SK-MEL-5 (cell line): ENCODE measurements around the gene ICA1. TPM values are rescaled to one million over a fixed set of nuclear protein-coding genes. Genes with fewer than 3 reads are reported as not detected.

ENCODE experiments used
- DNase-seq: peaks from one replicate; pipeline ENCODE4 v3.0.0-alpha.2; 2016; ENCODE audit warnings: low read depth, low spot score
- in situ Hi-C: cut with HindIII; loops from 2 replicates; pipeline ENCODE4 v1.10.0; 2016; ENCODE audit warnings: low sequenced_read_pairs, high pct_unique_total_duplicates, low pct_unique_long_range_greater_than_20kb
- total RNA-seq: library from RNA; depleted of rRNA; stranded (reverse); fragments of >200 nt; shearing (Covaris generic); gene quantifications from 2 replicates; pipeline ENCODE4 v1.2.3, GENCODE V29; 2014

Gene ICA1
- total RNA-seq, 1 experiment from 2014 or later = 2.3 TPM

DNA sequence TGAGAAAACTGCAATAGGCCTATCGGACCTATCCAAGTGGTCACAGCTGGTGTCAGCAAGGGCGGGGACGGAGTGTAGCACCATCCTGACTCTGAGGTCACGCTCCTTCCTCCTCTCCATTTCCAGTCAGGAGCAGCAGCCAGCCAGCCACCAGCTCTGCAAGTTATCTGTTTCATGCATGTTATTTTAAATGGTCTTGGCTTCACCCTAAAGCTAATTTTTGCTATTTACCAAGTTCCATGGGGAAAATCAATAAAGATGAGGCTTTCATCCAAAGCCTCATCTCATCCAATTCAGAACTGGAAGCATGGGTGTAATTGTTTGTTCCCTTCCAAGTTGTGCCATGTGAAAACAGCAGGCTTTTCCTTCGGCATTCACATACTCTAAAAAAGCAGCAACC is 49.3 kb downstream of the ICA1 start:
- in situ Hi-C loops = no loop called here
- DNase-seq = no peak

DNA sequence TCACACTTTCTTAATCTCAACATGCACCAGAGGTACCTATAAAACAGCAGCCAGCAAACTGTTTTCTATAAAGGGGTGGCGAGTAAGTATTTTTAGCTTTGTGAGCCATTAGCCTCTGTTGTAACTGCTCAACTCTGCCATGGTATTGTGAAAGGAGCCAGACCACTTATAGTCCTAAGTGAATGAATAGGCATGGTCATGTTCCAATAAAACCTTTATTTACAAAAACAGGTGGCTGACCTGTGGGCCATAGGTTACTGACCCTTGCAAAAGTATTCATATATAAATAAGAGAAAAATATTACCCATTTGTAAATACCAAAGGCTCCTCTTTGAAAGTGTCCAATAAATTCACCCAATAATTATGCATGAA is 50.3 kb downstream of the ICA1 start:
- in situ Hi-C loops = no loop called here
- no peak for DNase-seq

- in situ Hi-C loops = no loop called here
- DNase-seq = no peak
Measured at GRCh38 chr7:8210845-8211724, 50.9 kb downstream of the ICA1 start.

GRCh38 chr7:8209353-8209752 is 52.6 kb downstream of the ICA1 start:
- in situ Hi-C loops = no loop called here
- no peak for DNase-seq

DNA sequence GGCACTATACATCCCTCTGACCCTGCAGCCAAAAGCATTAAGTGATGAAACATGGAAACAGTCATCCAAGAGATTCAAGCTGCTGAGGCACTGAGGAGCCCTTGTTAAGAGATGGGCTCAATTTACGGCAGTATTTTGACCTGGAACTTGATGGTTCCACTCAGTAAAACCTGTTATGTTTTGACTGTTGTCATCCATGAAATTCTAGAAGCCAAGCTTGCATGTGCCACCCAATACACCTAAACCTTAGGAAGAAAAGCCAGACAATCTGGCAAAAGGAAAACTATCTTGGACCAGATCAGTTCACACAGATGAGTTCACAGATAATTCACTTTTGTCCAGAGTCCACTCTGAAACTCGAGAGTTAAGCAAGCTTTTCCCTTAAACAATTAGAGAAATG is 53.2 kb downstream of the ICA1 start:
- DNase-seq = no peak
- in situ Hi-C loops = no loop called here

DNA sequence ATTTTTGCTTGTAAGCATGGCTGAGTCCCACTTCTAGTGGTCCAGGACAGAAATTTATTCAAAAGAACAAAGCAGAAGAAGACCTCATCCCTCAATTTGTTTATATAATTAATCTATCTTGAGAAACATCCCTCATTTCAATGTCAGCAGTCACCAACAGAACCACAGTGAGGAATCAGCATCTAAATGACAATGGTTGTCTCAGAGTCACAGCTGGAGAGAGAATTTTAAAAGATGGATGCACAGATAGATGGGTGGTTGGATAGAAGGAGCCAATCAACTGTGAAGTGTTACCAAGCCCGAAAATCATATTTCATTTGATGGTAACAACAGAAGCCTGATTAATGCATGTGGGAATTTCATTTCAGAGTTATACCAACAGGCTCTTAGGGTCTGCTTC is 55.0 kb downstream of the ICA1 start:
- in situ Hi-C loops = no loop called here
- no peak for DNase-seq

GRCh38 chr7:8205537-8205936 is 56.4 kb downstream of the ICA1 start:
- DNase-seq = no peak
- in situ Hi-C loops = no loop called here

- in situ Hi-C loops = no loop called here
- DNase-seq = no peak
Measured at GRCh38 chr7:8205031-8205387, 57.0 kb downstream of the ICA1 start.

DNA sequence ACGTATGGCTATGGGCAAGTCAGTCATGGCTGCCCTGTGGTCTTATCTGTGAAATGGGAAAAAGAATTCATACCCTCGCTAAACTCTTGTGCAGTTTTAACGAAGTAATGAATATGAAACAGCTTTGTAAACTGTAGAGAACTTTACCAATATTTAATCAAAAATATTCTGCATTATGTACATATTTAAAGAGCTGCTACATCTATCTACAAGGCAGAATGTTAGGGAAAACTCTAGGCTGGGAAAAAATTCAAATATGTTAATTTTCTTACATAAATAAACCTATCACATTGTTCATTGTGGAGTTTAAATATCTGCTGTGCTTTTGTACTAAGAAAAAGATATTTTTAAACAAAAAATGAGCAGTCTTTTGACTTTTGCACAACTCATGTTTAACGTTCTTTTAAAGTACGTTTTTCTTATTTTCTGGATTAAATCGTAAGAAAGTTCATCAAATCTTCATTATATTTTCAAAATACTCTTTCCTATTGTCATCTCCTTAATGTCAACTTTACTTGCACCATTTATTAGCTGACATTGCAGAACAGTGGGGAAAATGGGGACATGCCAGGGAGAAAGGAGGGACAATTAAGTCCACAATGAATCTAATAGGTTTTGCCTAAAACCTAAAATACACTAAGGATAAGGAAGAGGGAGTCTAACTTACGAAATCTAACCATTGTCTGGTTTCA is 57.5 kb downstream of the ICA1 start:
- DNase-seq = no peak
- in situ Hi-C loops = no loop called here

DNA sequence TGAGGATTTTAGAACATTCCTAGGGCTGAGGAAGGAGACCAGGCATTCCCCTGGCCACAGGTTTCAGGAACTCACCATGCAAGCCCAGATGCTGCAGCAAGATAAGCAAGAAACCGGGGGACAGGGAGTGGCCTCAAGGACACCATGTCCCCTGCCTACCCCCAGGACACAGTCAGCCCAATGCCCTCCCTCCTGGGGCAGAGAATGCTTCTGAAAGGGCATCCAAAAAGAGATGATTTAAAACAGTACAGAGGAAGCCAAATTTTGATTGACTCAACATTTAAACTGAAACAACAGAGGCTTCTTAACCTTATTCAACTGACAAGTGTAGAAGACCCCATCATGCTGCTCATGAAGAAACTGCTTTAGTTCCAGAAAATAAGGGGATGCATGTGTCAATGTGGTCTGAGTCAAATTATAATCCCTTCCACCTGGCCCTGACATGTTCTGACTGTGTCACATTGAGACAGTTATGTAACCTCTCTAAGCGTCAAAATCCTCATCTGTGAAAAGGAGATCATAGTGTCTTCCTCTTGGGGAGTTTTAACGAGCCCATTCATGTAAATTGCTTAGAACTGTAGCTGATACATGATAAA is 60.0 kb downstream of the ICA1 start:
- in situ Hi-C loops = no loop called here
- DNase-seq = no peak

GRCh38 chr7:8200717-8201116 is 61.2 kb downstream of the ICA1 start:
- in situ Hi-C loops = no loop called here
- DNase-seq = no peak

DNA sequence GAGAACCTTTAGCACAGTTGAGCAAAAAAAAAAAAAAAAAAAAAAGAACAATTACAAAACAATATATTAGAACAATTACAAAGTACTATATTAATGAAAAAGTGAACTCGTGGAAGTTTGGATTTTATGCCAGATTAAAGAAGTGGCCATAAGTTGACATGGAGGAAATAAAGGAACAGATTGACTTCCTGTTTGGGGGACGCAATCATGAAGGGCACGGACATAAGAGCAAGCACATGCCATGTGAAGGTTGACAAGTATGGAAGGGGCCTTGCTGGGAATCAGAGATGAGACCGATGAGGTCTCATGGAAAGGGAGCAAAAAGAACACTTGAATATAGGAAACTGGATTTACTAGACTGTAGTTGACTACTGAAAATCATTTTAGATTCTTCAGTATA is 61.7 kb downstream of the ICA1 start:
- no peak for DNase-seq
- in situ Hi-C loops = no loop called here

DNA sequence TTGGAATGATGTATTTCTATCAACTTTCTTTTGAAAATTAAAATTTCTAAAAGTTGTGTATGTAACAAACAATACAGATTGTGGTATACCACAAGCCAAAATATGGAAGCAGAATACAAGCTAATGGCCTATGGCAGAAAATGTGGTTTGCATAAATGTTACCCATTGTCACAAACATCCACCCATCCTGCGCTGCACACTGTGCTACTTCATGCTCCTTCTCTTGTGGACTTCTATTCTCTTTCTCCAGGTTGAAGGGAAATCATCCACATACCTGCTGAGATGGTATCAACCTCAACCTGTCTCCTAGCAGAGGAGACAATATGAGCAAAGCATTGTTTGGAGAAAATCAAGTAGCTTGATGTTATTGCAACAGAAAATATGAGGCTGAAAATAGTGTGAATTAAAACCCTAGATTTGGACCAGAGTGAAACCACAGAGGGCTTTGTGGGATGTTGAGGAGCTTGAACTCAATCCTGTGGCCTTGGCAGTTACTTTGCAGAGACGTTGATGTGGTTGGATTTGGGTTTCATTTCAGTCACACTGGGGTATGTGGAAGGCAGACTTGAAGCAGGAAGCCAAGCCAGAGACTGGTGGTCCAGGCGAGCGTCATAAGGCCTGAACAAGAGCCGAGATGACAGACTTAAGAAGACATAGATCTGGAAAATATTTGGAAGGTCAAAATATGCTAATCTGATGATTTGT is 63.8 kb downstream of the ICA1 start:
- in situ Hi-C loops = no loop called here
- DNase-seq = no peak

DNA sequence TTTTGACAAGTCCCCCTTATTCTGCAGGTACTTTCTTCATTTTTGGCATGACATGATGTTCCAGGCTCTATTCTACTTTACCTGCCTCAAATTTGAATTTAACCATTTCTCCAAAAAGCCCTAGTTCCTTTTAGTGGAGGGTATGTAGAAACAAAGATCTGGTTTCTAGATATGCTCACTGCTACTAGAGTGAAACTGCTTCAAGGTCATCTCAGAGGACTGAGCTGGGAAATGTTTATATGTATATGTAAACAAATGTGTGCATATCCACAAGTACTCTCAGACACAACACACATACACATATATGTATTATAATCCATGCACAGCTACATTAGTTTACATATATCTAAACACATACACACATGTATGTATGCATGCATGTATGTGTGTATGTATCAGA is 69.1 kb downstream of the ICA1 start:
- no peak for DNase-seq
- in situ Hi-C loops = no loop called here

DNA sequence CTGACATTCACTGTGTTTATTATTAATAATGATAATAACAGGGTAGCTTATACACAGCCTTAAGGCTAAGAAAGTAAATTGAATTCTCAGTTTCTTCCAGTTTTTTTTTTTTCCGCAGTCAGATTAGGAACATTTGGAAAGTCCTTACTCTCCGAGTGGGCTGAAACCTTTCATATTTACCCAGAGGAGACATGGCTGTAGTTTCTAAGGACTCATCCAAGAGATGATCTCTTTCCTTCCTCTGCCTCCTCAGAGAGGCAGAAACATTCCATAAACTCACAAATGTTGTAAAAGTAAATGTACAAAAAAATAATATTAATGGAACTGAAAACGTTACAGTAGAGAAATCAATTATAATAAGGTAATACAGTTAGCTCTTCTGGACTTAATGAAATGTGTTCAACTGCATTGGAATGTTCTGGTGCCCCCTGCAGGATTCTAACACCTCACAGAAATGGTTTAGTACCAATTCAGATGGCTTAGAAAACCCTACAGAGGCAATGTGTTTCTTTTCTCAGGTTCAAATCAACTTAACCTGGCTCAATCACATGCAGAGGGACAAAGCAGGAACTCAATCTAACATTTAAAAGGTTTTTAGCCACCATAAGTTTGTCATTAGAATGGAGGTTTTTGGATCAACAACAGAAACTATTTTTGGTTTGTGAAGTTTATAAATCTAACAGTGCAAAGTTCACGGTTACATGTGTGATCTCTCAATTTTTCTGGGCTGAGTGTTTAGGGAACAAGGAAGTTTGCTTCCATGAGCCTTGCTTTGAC is 71.7 kb downstream of the ICA1 start:
- in situ Hi-C loops = no loop called here
- DNase-seq = peak; percentile 86

- in situ Hi-C loops = no loop called here
- no peak for DNase-seq
Measured at GRCh38 chr7:8189625-8190024, 72.3 kb downstream of the ICA1 start.

DNA sequence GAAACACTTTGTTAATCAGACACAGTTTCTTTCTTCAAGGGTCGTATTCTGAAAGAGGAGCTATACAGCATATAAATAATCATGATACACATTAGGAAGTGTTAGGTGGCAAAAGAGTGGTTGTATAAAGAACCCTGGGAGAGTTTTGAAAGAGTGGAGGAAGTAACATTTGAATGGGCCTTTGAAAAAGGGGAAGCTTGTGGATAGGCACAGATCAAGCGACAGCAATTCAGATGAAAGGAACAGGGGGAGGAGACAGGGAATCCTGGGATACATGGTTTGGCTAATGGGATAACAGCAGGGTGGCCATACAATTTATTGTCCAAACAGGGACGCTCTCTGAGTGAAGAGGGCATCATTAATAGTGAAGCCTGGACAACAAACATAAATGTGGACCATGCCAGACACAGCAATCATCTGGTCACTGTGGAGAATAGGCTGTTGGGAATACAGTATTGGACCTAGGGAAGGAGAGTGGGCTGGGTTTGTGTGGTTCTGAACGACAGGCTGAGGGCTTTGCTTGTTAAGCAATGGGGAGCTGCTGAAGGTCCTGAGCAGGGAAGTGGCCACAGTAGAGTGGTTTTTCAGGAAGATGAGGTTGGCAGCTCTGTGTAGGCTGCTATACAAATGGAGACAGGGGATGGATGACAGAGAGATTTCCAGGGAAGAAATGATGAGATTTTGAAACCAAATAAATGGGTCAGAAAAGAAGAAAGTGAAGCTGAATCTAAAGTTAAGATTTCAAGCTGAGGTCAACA is 75.9 kb downstream of the ICA1 start:
- no peak for DNase-seq
- in situ Hi-C loops = no loop called here
